A549 treated with CORT108297 at 1 μM for 4 hours (cell line): ENCODE measurements around the gene CCDC47. TPM values are rescaled to one million over a fixed set of nuclear protein-coding genes. Genes with fewer than 3 reads are reported as not detected.

Experiments
- total RNA-seq: library from RNA; stranded (reverse); fragments of 200-300 nt; extraction: Qiagen RNA extraction; gene quantifications from 5 replicates; pipeline ENCODE4 v1.2.3, GENCODE V29; 2022

Gene CCDC47, protein sequence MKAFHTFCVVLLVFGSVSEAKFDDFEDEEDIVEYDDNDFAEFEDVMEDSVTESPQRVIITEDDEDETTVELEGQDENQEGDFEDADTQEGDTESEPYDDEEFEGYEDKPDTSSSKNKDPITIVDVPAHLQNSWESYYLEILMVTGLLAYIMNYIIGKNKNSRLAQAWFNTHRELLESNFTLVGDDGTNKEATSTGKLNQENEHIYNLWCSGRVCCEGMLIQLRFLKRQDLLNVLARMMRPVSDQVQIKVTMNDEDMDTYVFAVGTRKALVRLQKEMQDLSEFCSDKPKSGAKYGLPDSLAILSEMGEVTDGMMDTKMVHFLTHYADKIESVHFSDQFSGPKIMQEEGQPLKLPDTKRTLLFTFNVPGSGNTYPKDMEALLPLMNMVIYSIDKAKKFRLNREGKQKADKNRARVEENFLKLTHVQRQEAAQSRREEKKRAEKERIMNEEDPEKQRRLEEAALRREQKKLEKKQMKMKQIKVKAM
- 86.7 to 139 TPM (median 96.1 TPM) in 5 replicates for total RNA-seq

DNA sequence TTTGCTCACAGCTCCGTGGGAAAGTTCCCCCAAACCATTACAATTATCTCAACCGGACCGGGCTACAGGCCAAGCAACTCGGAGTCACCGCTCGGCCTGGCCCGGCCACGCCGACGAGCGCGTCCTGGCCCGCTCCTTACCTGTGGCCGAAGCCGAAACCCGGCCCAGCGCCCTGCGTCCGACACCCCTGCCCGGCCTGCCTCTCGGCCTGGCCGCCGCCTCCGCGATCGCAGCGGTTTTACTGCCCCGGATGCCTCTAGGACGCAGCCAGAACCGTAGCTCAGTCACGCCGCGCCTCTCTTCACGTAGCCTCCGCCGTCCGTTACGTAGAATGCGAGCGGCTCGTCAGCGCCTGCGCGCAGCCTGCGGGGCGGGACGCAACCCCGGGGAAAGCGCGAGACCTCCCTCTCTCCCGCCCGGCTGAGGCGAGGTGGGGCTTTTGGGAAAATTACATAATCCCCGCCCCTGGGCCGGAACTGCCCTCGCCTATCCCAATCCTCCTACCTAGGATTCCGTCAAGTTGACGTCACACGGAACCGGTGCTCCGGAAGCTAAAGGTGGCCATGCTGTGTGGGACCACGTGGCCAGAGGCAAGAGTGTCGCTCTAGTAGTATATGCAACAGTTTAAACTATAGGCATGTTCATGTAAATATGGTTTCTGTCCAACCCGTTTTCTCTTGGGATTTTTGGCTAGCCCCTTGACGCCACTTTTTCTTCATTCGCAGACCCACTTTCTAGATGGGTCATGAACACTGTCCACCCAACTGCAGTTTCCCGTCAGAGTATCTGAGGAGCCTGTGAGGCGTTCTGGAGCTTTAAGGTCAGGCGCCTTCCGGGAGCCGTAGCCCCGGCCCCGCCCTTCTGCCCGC is at the start of gene CCDC47:
TSS of gene CCDC47 (minus strand) at position 326 of the 869 bp plus-strand sequence. CDS start 7,422 bp downstream, outside the sequence.

DNA sequence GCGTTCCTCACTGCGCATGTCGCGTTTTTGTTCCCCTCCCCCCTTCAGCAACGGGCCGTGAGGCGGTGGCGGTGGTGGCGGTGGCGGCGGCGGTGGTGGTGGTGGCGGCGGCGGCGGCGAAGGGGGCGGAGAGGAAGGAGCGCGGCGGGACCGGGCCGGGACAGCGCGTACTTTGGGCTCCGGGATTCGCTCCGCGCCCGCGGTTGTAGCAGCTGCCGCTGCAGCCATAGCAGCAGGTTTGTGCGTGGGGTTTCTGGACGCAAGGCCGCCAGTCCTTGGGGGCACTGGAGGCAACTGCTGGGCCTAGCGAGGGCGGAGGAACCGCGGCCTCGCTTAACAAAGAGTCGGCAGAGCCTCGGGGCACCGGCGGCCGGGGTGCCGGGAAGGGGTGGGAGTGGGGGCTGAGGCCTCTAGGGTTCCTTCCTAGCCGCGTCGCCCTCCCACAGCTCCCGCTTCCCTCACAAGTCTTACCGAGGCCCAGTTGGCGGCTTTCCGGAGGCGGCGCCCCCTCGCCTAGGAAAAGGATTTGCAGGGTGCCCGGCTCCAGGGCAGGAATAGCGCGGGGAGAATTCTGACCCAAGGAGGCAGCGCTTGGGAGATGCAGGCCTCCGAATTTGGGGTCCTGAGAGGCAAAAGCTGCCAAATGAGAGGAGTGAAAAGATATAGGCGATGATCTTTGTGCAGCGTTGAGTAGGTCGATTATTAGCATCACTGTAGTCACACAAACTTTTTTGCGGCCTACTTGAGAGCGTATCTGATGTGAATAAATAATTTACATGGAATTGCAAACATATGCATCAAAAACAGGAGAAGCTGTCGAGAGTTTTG is 958 bp upstream of the CCDC47 start, which contains the start of gene DDX42:
TSS of gene DDX42 (plus strand) at position 30 of the 828 bp plus-strand sequence. CDS start 12,880 bp downstream, outside the sequence.

DNA sequence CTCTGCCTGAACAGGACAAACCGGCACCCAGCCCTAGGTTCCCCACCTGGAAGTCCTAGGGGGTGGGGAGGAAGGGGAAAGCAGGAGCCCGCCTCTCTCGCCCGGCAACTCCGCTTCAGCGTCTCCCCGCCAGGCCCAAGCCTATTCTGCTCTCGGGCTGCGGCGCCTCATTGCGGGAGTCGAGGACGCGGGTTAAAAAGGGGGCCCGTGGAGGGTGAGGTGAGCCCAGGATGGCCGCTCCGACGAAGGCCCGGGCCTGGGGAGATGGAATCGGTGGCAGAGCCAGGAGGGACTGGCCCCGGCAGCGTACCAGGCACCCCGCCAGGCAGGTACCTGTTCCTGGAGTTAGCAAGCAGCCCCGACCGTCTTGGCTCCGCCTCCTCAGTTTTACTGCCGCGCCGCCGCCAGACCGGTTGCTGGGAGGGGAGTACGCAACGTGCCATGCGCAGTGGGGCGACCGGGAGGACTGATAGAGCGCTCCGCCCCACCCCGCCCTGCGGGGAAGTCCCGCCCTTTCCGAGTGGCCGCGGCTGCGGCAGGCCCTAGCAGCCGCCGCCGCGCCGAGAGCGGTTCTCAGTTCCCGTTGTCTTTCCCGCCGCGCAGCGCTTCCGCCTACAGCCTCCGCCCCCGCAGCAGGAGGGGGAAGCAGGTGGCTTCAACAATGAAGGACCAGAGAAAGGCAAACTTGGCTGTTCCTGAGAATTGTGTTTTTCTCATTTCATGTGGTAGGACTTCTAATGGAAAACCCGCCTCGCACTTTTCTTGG is 31.8 kb downstream of the CCDC47 start, which contains the start of gene STRADA:
TSS of gene STRADA (minus strand) at position 392 of the 766 bp plus-strand sequence. CDS start 13,430 bp downstream, outside the sequence.

DNA sequence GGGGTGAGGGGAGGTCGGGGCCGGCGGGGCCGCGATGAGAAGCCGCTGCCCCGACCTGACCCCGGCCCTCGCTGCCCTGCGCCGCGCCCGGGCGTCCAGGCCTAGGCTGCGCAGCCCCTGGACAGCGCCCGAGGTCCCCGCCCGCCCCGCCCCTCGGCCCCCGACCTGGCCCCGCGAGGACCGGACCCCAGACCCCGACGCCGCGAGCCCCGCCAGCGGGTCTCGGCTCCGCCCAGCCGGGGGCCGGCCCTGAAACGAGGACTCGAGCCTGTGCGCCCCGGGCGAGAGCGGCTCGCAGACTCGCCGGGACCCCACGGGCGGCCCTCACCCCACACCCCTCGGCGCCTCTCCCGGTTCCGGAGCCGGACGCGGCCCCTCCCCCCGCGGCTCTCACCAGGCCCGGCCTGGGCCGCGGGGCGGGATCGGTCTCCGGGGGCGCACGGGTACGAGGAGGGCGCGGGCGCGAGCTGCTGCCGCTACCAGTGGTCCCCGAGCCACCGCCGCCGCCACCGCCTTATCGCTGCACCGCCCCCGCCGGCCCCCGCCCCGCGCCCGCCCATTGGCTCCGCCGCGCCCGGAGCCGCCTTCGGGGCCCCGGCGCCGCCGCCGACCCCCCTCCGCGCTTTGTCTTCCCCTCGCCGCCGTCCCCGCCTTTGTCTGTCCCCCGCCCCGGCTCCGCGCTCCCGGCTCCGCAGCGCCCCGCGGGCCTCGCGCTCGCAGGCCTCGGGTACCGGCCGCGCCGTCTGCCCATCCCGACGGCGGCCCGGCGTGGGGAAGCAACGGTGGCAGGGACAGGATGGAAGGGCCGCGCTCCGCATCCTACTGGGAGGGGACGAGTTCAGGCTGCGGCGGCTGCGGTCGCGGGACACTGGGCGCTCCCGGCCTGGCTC is 73.5 kb downstream of the CCDC47 start, which contains the start of gene LIMD2:
TSS of gene LIMD2 (minus strand) at position 488 of the 890 bp plus-strand sequence. CDS start 827 bp downstream, outside the sequence.

Other genes starting within 250 kb of the CCDC47 start
- gene DCAF7, start 223.1 kb downstream of the CCDC47 start, total RNA-seq = 42.6 to 65.7 TPM (median 60.9 TPM) in 5 replicates
- 49.3 to 54.5 TPM (median 53.6 TPM) in 5 replicates for gene TACO1, start 172.7 kb downstream of the CCDC47 start, total RNA-seq
- gene MAP3K3, start 151.2 kb downstream of the CCDC47 start, total RNA-seq = 12.2 to 17.8 TPM (median 16.6 TPM) in 5 replicates
- 8.2 to 14.8 TPM (median 13.1 TPM) in 5 replicates for gene LIMD2, start 73.5 kb downstream of the CCDC47 start, total RNA-seq
- gene STRADA, start 31.8 kb downstream of the CCDC47 start, total RNA-seq = 25.8 to 28.4 TPM (median 27.3 TPM) in 5 replicates
- 89.4 to 111 TPM (median 92.0 TPM) in 5 replicates for gene DDX42, start 573 bp upstream of the CCDC47 start, total RNA-seq
- gene PSMC5, start 53.8 kb upstream of the CCDC47 start, total RNA-seq = 207 to 250 TPM (median 220 TPM) in 5 replicates
- 56.4 to 67.6 TPM (median 56.9 TPM) in 5 replicates for gene FTSJ3, start 54.1 kb upstream of the CCDC47 start, total RNA-seq
- gene SMARCD2, start 69.1 kb upstream of the CCDC47 start, total RNA-seq = 54.2 to 65.6 TPM (median 59.7 TPM) in 5 replicates
- gene CSH2, start 100.1 kb upstream of the CCDC47 start, total RNA-seq = not detected in 5 replicates
- not detected in 5 replicates for gene GH2, start 108.3 kb upstream of the CCDC47 start, total RNA-seq
- gene CSH1, start 123.0 kb upstream of the CCDC47 start, total RNA-seq = not detected in 5 replicates
- gene CSHL1, start 137.7 kb upstream of the CCDC47 start, total RNA-seq = not detected in 5 replicates
- not detected in 5 replicates for gene GH1, start 145.2 kb upstream of the CCDC47 start, total RNA-seq
- gene CD79B, start 158.7 kb upstream of the CCDC47 start, total RNA-seq = 0.10 TPM in 1 of 5 replicates, not detected in the others
- 0.02 to 0.06 TPM (median 0.02 TPM) in 5 replicates for gene SCN4A, start 199.3 kb upstream of the CCDC47 start, total RNA-seq
- 0.47 to 0.95 TPM (median 0.71 TPM) in 5 replicates for gene PRR29, start 224.8 kb upstream of the CCDC47 start, total RNA-seq
- gene ICAM2, start 247.0 kb upstream of the CCDC47 start, total RNA-seq = 0.07 to 0.10 TPM in 2 of 5 replicates, not detected in the others